ENCODE results near the gene RIN3. TPM values are rescaled to one million over a fixed set of nuclear protein-coding genes. Genes with fewer than 3 reads are reported as not detected.

RIN3 gene
- total RNA-seq, 1 experiment from 2014 or later, result 2.4 TPM

DNA sequence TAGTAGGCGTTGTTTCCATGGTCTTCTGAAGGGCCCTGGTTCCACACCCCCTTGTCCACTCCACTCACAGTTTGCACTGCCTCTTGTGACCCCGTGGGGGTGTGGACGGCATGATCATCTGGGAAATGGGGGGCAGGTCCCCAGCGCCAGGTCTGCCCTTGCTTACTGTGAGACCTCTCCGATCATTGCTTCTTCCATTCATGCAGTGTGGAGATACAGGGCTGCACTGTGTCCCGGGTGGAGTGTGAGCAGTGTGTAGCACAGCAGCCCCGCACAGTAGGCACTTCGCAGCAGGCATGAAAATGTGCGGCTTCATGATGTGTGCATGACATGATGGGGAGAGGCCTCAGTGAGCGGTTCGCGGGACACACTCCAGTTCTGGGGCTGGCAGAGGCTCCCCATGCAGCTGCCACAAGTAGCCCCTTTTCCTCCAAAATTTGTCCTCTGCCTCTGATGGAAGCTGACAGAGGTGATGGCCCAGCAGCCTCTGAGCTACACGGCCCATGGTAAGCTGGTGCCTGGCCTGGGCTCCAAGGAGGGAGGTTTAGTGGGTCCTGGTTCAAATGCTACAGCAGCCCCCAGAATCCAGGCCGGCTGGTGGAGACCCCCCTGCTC, 15.0 kb downstream of the RIN3 start:
- TF ChIP-seq EZH2 (IDR thresholded peaks at IDR 0.05; ENCODE audit: borderline replicate concordance, low read depth, low read length, poor library complexity, severe bottlenecking), result no peak
- TF ChIP-seq, protein P1, sequence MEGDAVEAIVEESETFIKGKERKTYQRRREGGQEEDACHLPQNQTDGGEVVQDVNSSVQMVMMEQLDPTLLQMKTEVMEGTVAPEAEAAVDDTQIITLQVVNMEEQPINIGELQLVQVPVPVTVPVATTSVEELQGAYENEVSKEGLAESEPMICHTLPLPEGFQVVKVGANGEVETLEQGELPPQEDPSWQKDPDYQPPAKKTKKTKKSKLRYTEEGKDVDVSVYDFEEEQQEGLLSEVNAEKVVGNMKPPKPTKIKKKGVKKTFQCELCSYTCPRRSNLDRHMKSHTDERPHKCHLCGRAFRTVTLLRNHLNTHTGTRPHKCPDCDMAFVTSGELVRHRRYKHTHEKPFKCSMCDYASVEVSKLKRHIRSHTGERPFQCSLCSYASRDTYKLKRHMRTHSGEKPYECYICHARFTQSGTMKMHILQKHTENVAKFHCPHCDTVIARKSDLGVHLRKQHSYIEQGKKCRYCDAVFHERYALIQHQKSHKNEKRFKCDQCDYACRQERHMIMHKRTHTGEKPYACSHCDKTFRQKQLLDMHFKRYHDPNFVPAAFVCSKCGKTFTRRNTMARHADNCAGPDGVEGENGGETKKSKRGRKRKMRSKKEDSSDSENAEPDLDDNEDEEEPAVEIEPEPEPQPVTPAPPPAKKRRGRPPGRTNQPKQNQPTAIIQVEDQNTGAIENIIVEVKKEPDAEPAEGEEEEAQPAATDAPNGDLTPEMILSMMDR (conservative IDR thresholded peaks at IDR 0.05; ENCODE audit: low read depth, low read length), result no peak
- Histone ChIP-seq H3K4me3 (ENCODE audit: low read depth, low read length, poor library complexity, severe bottlenecking) (no peak overlapping the region), H3K4me1 (ENCODE audit: insufficient read depth, low read length, poor library complexity, severe bottlenecking) (no peaks in the 10 kb centered on the region), H3K9me3 (ENCODE audit: low read depth, low read length, poor library complexity, severe bottlenecking) (no peaks in the 10 kb centered on the region), H3K27me3 (replicated peaks; ENCODE audit: insufficient read depth, low read depth, low read length, poor library complexity) (no peaks in the 10 kb centered on the region), H3K27ac (ENCODE audit: low read depth, low read length, poor library complexity, severe bottlenecking) (no peak overlapping the region), H3K36me3 (ENCODE audit: insufficient read depth, low read length, poor library complexity, severe bottlenecking) (no peaks in the 10 kb centered on the region)
- DNase-seq (ENCODE audit: low spot score), result no peak
- ChIA-PET POLR2A (ENCODE audit: low non-redundant PET) (no interaction called here), CTCF (no interaction called here)
- BruUV-seq (replicated peaks), result no TSS peak
- intact Hi-C loops (cut with micrococcal nuclease; ENCODE audit: unreplicated experiment), result no loop called here

DNA sequence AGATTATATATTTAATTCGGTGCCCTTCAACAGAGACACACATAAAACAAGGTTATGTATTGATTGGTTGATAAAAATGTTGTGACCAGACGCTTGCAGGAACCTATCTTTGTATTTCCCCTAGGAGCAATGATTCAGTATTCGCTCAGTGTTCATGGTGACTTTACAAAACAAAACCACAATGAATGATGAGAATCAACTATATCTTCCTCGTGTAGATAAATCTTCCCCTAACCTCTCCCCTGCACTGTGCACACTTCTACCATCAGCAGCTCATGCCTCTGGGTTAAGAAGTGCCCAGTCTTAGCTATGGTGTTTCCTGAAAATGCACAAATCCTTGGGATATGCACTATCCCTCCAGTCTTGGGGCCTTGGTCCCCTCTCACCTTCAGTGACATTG, 16.3 kb downstream of the RIN3 start:
- Histone ChIP-seq H3K9me3 (ENCODE audit: low read depth, low read length, poor library complexity, severe bottlenecking) (no peaks in the 10 kb centered on the region), H3K4me3 (ENCODE audit: low read depth, low read length, poor library complexity, severe bottlenecking) (no peak overlapping the region), H3K4me1 (ENCODE audit: insufficient read depth, low read length, poor library complexity, severe bottlenecking) (no peaks in the 10 kb centered on the region), H3K36me3 (ENCODE audit: insufficient read depth, low read length, poor library complexity, severe bottlenecking) (no peaks in the 10 kb centered on the region), H3K27me3 (replicated peaks; ENCODE audit: insufficient read depth, low read depth, low read length, poor library complexity) (no peaks in the 10 kb centered on the region), H3K27ac (ENCODE audit: low read depth, low read length, poor library complexity, severe bottlenecking) (no peak overlapping the region)
- intact Hi-C loops (cut with micrococcal nuclease; ENCODE audit: unreplicated experiment), result no loop called here
- no TSS peak for BruUV-seq (replicated peaks)
- POLR2A ChIA-PET (ENCODE audit: low non-redundant PET), result no interaction called here
- CTCF ChIA-PET, result no interaction called here
- no peak for DNase-seq (ENCODE audit: low spot score)
- no peak for TF ChIP-seq EZH2 (IDR thresholded peaks at IDR 0.05; ENCODE audit: borderline replicate concordance, low read depth, low read length, poor library complexity, severe bottlenecking)
- TF ChIP-seq, protein P1 (conservative IDR thresholded peaks at IDR 0.05; ENCODE audit: low read depth, low read length), result no peak

DNA sequence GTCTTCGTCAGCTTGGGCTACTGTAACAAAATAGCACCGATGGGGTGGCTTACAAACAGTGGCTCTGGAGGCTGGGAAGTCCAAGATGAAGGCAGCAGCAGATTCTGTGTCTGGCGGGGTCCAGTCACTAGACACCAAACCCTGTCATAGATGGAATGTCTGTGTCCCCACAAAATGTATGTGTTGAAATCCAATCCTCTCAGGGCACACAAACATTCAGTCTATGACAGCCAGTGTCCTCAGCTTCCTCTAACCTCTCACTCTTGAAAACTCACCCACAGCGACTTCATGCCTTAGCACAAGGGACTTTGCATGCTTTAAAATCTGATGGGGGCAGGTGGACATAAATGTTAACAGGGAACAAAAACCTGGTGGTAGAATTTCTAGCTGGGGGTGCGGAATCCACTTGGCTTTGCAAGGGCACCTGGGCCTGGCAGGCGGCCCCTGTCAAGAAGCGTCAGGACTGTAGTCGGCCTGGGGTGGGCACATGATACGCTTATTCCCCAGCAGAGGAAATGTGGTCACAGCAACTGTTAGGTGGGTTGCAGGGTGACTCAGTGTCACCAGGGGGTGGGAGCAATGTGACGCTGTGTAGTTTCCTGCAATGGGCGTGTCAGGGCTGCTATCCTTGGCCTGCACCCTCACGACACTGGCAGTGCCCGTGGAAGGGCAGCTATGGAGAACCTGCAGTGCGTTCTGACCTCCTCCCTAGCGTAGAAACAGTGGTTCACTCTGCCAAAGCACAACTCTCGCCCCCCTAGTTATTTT, 17.7 kb downstream of the RIN3 start:
- POLR2A ChIA-PET (ENCODE audit: low non-redundant PET), result no interaction called here

More for the DNA sequence above, 17.7 kb downstream of the RIN3 start:
- Histone ChIP-seq H3K36me3 (ENCODE audit: insufficient read depth, low read length, poor library complexity, severe bottlenecking) (no peaks in the 10 kb centered on the region), H3K27me3 (replicated peaks; ENCODE audit: insufficient read depth, low read depth, low read length, poor library complexity) (no peaks in the 10 kb centered on the region), H3K4me1 (ENCODE audit: insufficient read depth, low read length, poor library complexity, severe bottlenecking) (no peaks in the 10 kb centered on the region), H3K4me3 (ENCODE audit: low read depth, low read length, poor library complexity, severe bottlenecking) (no peak overlapping the region), H3K27ac (ENCODE audit: low read depth, low read length, poor library complexity, severe bottlenecking) (no peak overlapping the region), H3K9me3 (ENCODE audit: low read depth, low read length, poor library complexity, severe bottlenecking) (no peaks in the 10 kb centered on the region)
- intact Hi-C loops (cut with micrococcal nuclease; ENCODE audit: unreplicated experiment), result no loop called here
- DNase-seq (ENCODE audit: low spot score), result no peak
- no TSS peak for BruUV-seq (replicated peaks)
- TF ChIP-seq, protein P1 (conservative IDR thresholded peaks at IDR 0.05; ENCODE audit: low read depth, low read length), result no peak
- TF ChIP-seq EZH2 (IDR thresholded peaks at IDR 0.05; ENCODE audit: borderline replicate concordance, low read depth, low read length, poor library complexity, severe bottlenecking), result no peak
- CTCF ChIA-PET, result no interaction called here
